BJ (cell line): ENCODE data around the gene TMEM130. TPM values are rescaled to one million over a fixed set of nuclear protein-coding genes. Genes with fewer than 3 reads are reported as not detected.
"Not testable (repeated sequence)": the region's sequence is repeated elsewhere in the genome, so short reads cannot be mapped to it uniquely, and the experiment has no call there.

ENCODE experiments used
- CTCF ChIA-PET: fragments of 350-600 bp; formaldehyde crosslinking; extraction: SDS; loops from one replicate; lab custom pipeline; 2021; ENCODE audit warnings: antibody characterized with exemption, inconsistent platforms; lab: Yijun Ruan, JAX
- POLR2A ChIA-PET: fragments of 300-600 bp; sonication (Branson Sonifier 250); formaldehyde crosslinking; extraction: SDS; loops from one replicate; lab custom pipeline; 2021; ENCODE audit warnings: antibody characterized with exemption; lab: Charles Lee
- DNase-seq: peaks from one replicate; pipeline ENCODE4 v3.0.0-alpha.2; 2011; ENCODE audit warnings: low read depth
- H3K27me3 ChIP-seq: 2 replicates; pipeline ENCODE4 v1.6.0; 2011; ENCODE audit warnings: low read length; ENCODE audit not compliant: control insufficient read depth, insufficient read depth
- H3K36me3 ChIP-seq: 2 replicates; pipeline ENCODE4 v1.5.1; 2011; ENCODE audit warnings: low read length; ENCODE audit not compliant: control insufficient read depth, insufficient read depth
- H3K4me3 ChIP-seq: 2 replicates; pipeline ENCODE4 v1.5.1; 2011; ENCODE audit warnings: low read depth, mild to moderate bottlenecking, control low read depth, low read length
- CTCF ChIP-seq: IDR thresholded peaks from 2 replicates; pipeline ENCODE4 v1.5.1; 2011; ENCODE audit warnings: low read depth, mild to moderate bottlenecking, control low read depth, inconsistent platforms, low read length, moderate library complexity; ENCODE audit not compliant: insufficient read depth
- polyA plus RNA-seq: library from polyadenylated mRNA; depleted of rRNA; stranded (reverse); fragments of >200 nt; gene quantifications from 2 replicates; pipeline ENCODE4 v1.2.3, GENCODE V29; 2011

Gene TMEM130
- polyA plus RNA-seq, 1 experiment, result 6.4 TPM

- CTCF ChIA-PET, result interaction anchor here (2.3 to 5.1 kb wide), 2 partner anchors 14 to 22 kb away, joined by 8 to 34 read pairs; partner anchors contain the start of gene TRRAP
- no peak for TF ChIP-seq CTCF
Observed at GRCh38 chr7:98855610-98856422, 14.0 kb downstream of the TMEM130 start.

GRCh38 chr7:98852826-98853225 lies 17.0 kb downstream of the TMEM130 start:
- Histone ChIP-seq H3K27me3 (no peaks in the 10 kb centered on the region), H3K36me3 (no peaks in the 10 kb centered on the region), H3K4me3 (no peak overlapping the region)
- ChIA-PET POLR2A (no interaction called here), CTCF (interaction anchor here (0.9 to 5.1 kb wide), 4 partner anchors 11 to 26 kb away, joined by 3 to 34 read pairs (median 4); partner anchors contain the start of gene TRRAP)
- no peak for DNase-seq
- TF ChIP-seq CTCF, result no peak

More at GRCh38 chr7:98855610-98856422, 14.0 kb downstream of the TMEM130 start:
- H3K4me3 ChIP-seq, result no peak overlapping the region
- no peak for DNase-seq
- POLR2A ChIA-PET, result no interaction called here
- H3K27me3 ChIP-seq, result no peaks in the 10 kb centered on the region
- no peaks in the 10 kb centered on the region for H3K36me3 ChIP-seq

- Histone ChIP-seq H3K27me3 (peaks cover 3% of the 10 kb centered on the region; the same call in 1 of the 2 replicates), H3K36me3 (no peaks in the 10 kb centered on the region), H3K4me3 (no peak overlapping the region)
- POLR2A ChIA-PET, result no interaction called here
- DNase-seq, result no peak
- no peak for TF ChIP-seq CTCF
- CTCF ChIA-PET, result no interaction called here
Observed at GRCh38 chr7:98848918-98849317, 20.9 kb downstream of the TMEM130 start.

- CTCF ChIA-PET, result interaction anchor here (0.6 to 13.9 kb wide), 18 partner anchors 7 to 1134 kb away, joined by 3 to 149 read pairs (median 10); partner anchors contain the start of genes AZGP1 and TRRAP
- H3K27me3 ChIP-seq, H3K36me3 ChIP-seq, H3K4me3 ChIP-seq, POLR2A ChIA-PET, DNase-seq: not testable (repeated sequence)
Observed at GRCh38 chr7:98842552-98842951, 27.3 kb downstream of the TMEM130 start.

- peaks cover 7% of the 10 kb centered on the region for H3K27me3 ChIP-seq
- no peaks in the 10 kb centered on the region for H3K36me3 ChIP-seq
- no peak overlapping the region for H3K4me3 ChIP-seq
- DNase-seq, result no peak
- TF ChIP-seq CTCF, result peak; percentile 96
- ChIA-PET POLR2A (interaction anchor here (0.7 kb wide), 1 partner anchor 228 kb away, joined by 3 read pairs; no protein-coding TSS in a partner anchor), CTCF (interaction anchor here (0.6 to 13.9 kb wide), 31 partner anchors 9 to 820 kb away, joined by 3 to 149 read pairs (median 4); partner anchors contain the start of gene TRRAP)
Observed at GRCh38 chr7:98841179-98841997, 28.4 kb downstream of the TMEM130 start.
